Measurements from ENCODE around the gene MED16. TPM values are rescaled to one million over a fixed set of nuclear protein-coding genes. Genes with fewer than 3 reads are reported as not detected.
"Not testable (repeated sequence)": the region's sequence is repeated elsewhere in the genome, so short reads cannot be mapped to it uniquely, and the experiment has no call there.

The MED16 gene
- total RNA-seq, 1 donor from 2014 or later, result 36.1 TPM

DNA sequence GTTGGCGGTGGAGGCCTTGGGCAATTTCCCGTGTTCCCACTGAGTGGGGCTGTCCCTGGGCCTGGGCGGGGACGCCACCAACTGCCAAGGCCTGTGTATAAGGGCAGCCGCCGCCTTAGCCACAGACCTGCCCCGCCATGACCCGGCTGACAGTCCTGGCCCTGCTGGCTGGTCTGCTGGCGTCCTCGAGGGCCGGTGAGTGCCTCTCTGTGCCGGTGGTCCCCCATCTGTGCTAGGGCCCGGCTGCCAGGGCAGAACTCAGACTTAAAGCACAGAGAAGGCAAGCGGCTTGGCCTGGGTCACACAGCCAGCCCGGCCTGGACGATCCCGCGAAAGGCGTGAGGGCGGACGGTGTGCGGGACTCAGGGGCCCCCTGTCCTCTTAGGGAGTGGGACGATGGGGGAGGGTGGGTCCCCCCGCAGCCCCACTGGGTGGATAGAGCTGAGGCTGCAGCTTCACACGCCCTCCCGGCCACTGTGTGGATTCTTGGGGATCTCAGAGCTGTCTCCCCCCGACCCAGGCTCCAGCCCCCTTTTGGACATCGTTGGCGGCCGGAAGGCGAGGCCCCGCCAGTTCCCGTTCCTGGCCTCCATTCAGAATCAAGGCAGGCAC lies 65.2 kb downstream of the MED16 start, which contains the start of gene AZU1:
Gene AZU1 (plus strand): TSS at position 128 of the 612 bp plus-strand sequence. CDS start 10 bp downstream, at position 138.
- DNase-seq (ENCODE audit: low spot score), result no peak

- no peak for DNase-seq (ENCODE audit: low spot score)
Observed at GRCh38 chr19:827314-827709, 65.7 kb downstream of the MED16 start.

DNA sequence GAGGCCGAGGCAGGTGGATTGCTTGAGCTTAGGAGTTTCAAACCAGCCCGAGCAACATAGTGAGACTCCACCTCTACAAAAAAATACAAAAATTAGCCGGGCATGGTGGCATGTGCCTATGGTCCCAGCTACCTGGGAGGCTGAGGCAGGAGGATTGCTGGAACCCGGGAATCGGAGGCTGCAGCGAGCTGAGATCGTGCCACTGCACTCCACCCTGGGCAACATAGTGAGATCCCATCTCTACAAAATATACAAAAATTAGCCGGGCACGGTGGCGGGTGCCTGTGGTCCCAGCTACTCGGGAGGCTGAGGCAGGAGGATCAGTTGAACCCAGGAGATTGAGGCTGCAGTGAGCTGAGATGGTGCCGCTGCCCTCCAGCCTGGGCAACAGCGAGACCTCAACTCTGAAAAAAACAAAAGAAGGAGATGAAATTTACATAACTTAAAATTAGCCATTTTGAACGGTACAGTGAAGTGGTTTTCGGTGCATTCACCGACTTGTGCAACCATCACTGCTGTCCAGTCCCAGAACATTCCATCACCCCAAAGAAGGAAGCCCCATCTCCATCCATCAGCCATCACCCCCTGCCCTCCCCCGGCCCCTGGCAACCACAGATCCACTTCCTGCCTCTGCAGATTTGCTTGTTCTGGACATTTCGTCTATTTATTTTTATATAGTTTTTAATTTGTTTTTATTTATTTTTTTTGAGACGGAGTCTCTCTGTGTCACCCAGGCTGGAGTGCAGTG lies 66.9 kb downstream of the MED16 start:
- DNase-seq (ENCODE audit: low spot score), result no peak

GRCh38 chr19:824885-825284 lies 68.1 kb downstream of the MED16 start:
- no peak for DNase-seq (ENCODE audit: low spot score)

GRCh38 chr19:823565-824121 lies 69.3 kb downstream of the MED16 start:
- DNase-seq (ENCODE audit: low spot score), result no peak

DNA sequence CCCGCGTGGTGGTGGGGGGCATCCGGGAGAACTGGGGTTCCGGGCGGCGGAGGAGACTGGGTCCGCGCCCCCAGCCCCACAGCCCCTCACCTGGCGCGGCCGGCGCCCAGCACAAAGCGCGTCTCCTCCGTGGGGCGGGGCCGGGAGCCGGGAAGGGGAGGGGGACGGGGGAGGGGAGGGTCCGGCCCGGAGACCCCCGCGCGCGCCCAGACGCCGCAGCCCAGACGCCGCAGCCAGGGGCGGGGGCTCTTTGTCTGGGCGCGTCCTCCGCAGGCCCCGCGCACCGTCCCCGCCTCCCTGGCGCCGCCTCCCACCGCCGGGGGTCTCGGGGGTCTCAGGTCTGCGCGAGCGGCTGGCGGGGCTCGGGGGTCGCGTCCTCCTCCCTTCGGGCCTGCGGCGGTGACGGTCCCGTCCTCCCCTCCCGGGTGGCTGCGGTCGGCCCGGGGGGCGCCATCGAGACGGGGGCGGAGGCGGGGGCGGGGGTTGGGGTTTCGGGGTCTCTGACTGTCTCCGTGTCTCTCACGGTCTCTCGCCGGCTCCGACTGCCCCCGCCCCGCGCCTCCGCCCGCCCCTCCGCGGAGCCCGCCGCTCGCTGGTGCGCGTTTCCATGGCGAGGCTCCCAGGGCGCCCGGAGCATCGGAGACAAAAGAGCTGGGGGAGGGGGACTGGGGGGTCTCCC lies 71.0 kb downstream of the MED16 start, which contains the start of gene PLPPR3:
Gene PLPPR3 (minus strand): TSS at position 131 of the 679 bp plus-strand sequence. CDS start 396 bp downstream, outside the sequence.
- no peak for DNase-seq (ENCODE audit: low spot score)

DNA sequence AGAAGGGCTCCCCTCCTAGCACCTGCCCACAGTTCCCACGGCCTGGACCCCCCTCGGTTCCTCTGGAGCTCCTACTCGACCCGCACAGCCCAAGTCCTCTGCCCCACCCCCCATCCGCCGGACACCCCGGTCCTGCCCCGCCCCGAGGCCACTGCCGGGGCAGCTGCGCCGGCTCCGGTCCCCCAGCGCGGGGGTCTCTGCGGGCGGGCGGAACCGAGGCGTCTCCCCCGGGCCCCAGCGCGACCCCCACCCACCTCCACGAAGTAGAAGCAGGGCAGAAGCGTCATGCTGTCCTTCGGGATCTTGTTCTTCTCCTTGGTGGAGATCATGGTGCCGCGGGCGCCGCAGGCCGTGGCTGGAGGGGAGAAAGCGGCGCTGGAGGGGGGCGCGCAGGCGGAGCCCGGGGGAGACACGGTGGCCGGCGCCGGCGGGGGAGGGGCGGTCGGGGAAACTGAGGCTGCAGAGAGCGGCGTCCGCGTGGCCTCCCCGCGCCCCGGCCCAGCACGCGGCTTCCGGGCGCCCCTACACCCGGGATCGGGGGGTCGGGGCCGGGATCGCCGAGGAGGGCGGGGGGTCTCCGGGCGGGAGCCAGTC lies 71.7 kb downstream of the MED16 start:
- DNase-seq (ENCODE audit: low spot score), result no peak

GRCh38 chr19:820212-820611 lies 72.8 kb downstream of the MED16 start:
- DNase-seq (ENCODE audit: low spot score), result not testable (repeated sequence)

Other genes starting within 250 kb of the MED16 start
- 1.7 TPM for gene RNF126, start 230.0 kb downstream of the MED16 start, total RNA-seq (ENCODE audit: insufficient read depth, low replicate concordance)
- 326 TPM for gene FSTL3, start 216.8 kb downstream of the MED16 start, total RNA-seq (ENCODE audit: insufficient read depth, low replicate concordance)
- not detected for gene PRSS57, start 197.7 kb downstream of the MED16 start, total RNA-seq (ENCODE audit: insufficient read depth, low replicate concordance)
- 30.6 TPM for gene PALM, start 184.3 kb downstream of the MED16 start, total RNA-seq (ENCODE audit: insufficient read depth, low replicate concordance)
- gene MISP, start 142.1 kb downstream of the MED16 start, total RNA-seq (ENCODE audit: insufficient read depth, low replicate concordance), result 5.8 TPM
- 82.8 TPM for gene PTBP1, start 95.7 kb downstream of the MED16 start, total RNA-seq (ENCODE audit: insufficient read depth, low replicate concordance)
- gene PLPPR3, start 71.2 kb downstream of the MED16 start, total RNA-seq (ENCODE audit: insufficient read depth, low replicate concordance), result not detected
- gene AZU1, start 65.3 kb downstream of the MED16 start, total RNA-seq (ENCODE audit: insufficient read depth, low replicate concordance), result not detected
- gene PRTN3, start 52.2 kb downstream of the MED16 start, total RNA-seq (ENCODE audit: insufficient read depth, low replicate concordance), result not detected
- not detected for gene ELANE, start 40.9 kb downstream of the MED16 start, total RNA-seq (ENCODE audit: insufficient read depth, low replicate concordance)
- 35.2 TPM for gene CFD, start 33.5 kb downstream of the MED16 start, total RNA-seq (ENCODE audit: insufficient read depth, low replicate concordance)
- gene RNU6-9, start 297 bp upstream of the MED16 start, total RNA-seq (ENCODE audit: insufficient read depth, low replicate concordance), result not detected
- gene R3HDM4, start 20.0 kb upstream of the MED16 start, total RNA-seq (ENCODE audit: insufficient read depth, low replicate concordance), result 44.3 TPM
- not detected for gene KISS1R, start 24.1 kb upstream of the MED16 start, total RNA-seq (ENCODE audit: insufficient read depth, low replicate concordance)
- 37.1 TPM for gene ARID3A, start 32.8 kb upstream of the MED16 start, total RNA-seq (ENCODE audit: insufficient read depth, low replicate concordance)
- gene WDR18, start 91.2 kb upstream of the MED16 start, total RNA-seq (ENCODE audit: insufficient read depth, low replicate concordance), result 67.9 TPM
- gene GRIN3B, start 107.2 kb upstream of the MED16 start, total RNA-seq (ENCODE audit: insufficient read depth, low replicate concordance), result not detected
- gene TMEM259, start 127.9 kb upstream of the MED16 start, total RNA-seq (ENCODE audit: insufficient read depth, low replicate concordance), result 54.4 TPM
- gene RNU6-2, start 128.3 kb upstream of the MED16 start, total RNA-seq (ENCODE audit: insufficient read depth, low replicate concordance), result not detected
- gene CNN2, start 133.4 kb upstream of the MED16 start, total RNA-seq (ENCODE audit: insufficient read depth, low replicate concordance), result 120 TPM
- 2.2 TPM for gene ABCA7, start 146.9 kb upstream of the MED16 start, total RNA-seq (ENCODE audit: insufficient read depth, low replicate concordance)
- 15.6 TPM for gene ARHGAP45, start 174.0 kb upstream of the MED16 start, total RNA-seq (ENCODE audit: insufficient read depth, low replicate concordance)
- gene POLR2E, start 202.2 kb upstream of the MED16 start, total RNA-seq (ENCODE audit: insufficient read depth, low replicate concordance), result 42.6 TPM
- gene GPX4, start 210.8 kb upstream of the MED16 start, total RNA-seq (ENCODE audit: insufficient read depth, low replicate concordance), result 169 TPM

All from umbilical cord (tissue), 2 donors.